AG04449 (cell line): Measurements from ENCODE around the gene HPS4.

ENCODE experiments used
- CTCF ChIA-PET: fragments of 350-600 bp; formaldehyde crosslinking; extraction: SDS; loops from one replicate; lab custom pipeline; 2021; ENCODE audit warnings: antibody characterized with exemption; lab: Yijun Ruan, JAX
- POLR2A ChIA-PET: fragments of 400-600, 350-600 bp; formaldehyde crosslinking; extraction: SDS; loops from one replicate; lab custom pipeline; 2020; ENCODE audit warnings: antibody characterized with exemption, inconsistent platforms; lab: Yijun Ruan, JAX
- DNase-seq: peaks from one replicate; pipeline ENCODE4 v3.0.0-alpha.2; 2010; ENCODE audit warnings: low read depth, low spot score
- H3K4me3 ChIP-seq: 2 replicates; pipeline ENCODE4 v1.5.1; 2011; ENCODE audit warnings: low read depth, mild to moderate bottlenecking, control low read depth, low read length
- TF ChIP-seq, protein P1 (sequence below): IDR thresholded peaks from one replicate; pipeline ENCODE4 v1.5.1; 2011; ENCODE audit warnings: mild to moderate bottlenecking, moderate library complexity, low read length, control low read depth, inconsistent platforms; ENCODE audit not compliant: insufficient read depth; ENCODE audit errors: missing control alignments

The HPS4 gene

DNA sequence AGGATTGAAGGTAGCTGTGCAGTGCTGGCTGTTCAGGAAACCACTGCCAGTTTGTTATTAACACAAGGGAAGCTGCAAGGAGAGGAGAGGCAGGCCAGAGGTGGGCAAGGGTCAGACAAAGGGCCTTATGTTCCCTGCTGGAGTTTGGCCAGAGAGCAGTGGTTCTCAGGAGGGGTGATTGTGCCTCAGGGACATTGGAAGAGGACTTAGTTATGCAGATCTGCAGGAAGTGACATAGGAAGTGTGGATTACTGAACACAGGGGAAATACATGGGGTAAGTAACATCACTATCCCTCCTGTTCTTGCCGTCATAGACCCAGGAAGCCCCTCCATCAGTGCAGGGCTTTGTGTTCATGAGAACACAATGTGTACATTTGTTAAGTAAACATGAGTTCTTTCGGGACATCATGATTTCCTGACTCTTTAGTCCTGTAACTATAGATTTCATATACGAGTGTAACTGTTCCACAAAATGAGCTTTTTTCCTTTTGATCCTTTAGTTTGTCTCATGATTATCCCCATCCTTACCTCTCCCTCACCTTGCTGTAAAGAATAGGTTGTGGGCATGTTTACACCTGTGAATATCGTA is 6.0 kb upstream of the HPS4 start:
- CTCF ChIA-PET, result interaction anchor here (1.0 to 2.1 kb wide), 2 partner anchors 12 to 13 kb away, joined by 3 to 4 read pairs; no protein-coding TSS in a partner anchor
- H3K4me3 ChIP-seq, result no peak overlapping the region
- TF ChIP-seq, protein P1, sequence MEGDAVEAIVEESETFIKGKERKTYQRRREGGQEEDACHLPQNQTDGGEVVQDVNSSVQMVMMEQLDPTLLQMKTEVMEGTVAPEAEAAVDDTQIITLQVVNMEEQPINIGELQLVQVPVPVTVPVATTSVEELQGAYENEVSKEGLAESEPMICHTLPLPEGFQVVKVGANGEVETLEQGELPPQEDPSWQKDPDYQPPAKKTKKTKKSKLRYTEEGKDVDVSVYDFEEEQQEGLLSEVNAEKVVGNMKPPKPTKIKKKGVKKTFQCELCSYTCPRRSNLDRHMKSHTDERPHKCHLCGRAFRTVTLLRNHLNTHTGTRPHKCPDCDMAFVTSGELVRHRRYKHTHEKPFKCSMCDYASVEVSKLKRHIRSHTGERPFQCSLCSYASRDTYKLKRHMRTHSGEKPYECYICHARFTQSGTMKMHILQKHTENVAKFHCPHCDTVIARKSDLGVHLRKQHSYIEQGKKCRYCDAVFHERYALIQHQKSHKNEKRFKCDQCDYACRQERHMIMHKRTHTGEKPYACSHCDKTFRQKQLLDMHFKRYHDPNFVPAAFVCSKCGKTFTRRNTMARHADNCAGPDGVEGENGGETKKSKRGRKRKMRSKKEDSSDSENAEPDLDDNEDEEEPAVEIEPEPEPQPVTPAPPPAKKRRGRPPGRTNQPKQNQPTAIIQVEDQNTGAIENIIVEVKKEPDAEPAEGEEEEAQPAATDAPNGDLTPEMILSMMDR, result no peak
- no peak for DNase-seq
- POLR2A ChIA-PET, result no interaction called here

DNA sequence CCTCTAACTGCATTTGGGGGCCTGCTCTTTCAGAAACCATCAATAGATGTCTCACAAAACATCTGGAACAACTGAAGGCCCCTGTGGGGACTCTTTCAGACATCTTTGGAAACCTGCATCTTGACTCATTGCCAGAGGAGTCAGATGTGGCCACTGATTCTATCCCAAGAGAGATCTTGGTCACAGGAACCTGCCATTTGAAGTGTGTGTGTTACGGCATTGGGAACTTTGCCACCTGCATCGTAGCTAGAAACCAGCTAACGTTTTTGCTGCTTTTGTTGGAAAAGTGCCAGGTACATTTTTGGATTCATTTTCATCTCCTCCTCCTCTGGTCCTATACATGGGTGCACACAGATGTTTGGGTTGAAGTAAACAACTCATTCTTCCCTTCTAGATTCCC is 4.4 kb upstream of the HPS4 start:
- TF ChIP-seq, protein P1, result no peak

DNA sequence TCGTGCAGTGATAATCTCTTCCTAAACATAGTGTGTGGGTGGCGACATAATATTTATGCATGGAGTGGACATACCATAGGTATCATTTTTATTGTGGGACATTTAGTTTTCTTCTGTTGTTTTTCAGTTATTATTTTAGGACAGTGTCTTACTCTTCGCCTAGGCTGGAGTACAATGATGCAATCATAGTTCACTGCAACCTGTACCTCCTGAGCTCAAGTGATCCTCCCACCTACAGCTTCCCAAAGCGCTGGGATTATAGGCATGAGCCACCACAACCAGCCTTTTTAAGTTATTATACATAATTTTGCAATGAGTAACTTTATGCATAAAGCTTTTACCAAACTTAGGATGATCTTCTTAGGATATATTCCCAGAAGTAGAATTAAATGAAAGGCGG is 2.8 kb upstream of the HPS4 start:
- ChIA-PET POLR2A (interaction anchor here (0.6 kb wide), 1 partner anchor 715 kb away, joined by 3 read pairs; no protein-coding TSS in a partner anchor), CTCF (interaction anchor here (0.6 to 3.9 kb wide), 2 partner anchors 17 to 270 kb away, joined by 3 to 23 read pairs; no protein-coding TSS in a partner anchor)
- no peak for DNase-seq
- TF ChIP-seq, protein P1, result no peak
- no peak overlapping the region for H3K4me3 ChIP-seq

More for the DNA sequence above, 4.4 kb upstream of the HPS4 start:
- DNase-seq, result no peak
- CTCF ChIA-PET, result no interaction called here
- no peak overlapping the region for H3K4me3 ChIP-seq
- POLR2A ChIA-PET, result no interaction called here

DNA sequence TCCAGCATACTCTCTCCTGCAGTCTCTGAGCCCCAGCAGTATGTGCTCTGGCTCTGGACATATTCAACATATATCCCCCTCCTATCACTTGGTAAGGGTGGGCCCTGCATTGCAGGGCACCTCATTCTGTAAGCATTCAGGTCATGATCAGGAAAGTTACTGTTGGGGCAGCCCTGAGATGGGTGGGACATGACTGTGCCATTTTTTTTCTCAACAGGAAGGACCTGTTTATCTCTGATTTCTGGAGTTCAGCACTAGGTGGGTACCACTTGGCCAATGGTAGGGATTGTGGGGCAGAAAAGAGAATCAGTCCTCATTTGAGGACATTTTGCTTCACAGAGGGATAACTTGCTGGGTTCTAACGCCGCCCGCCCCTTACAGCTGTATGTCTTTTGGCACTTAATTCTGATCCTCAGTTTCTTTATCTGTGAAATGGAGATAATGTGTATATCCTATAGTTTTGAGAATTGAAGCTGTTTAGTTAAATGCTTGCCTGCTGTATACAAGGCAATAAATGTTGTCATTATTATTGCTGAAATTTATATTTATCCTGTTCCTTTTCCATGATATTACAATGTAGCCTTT is 2.3 kb upstream of the HPS4 start:
- H3K4me3 ChIP-seq, result no peak overlapping the region
- POLR2A ChIA-PET, result no interaction called here
- no peak for DNase-seq
- TF ChIP-seq, protein P1, result no peak
- CTCF ChIA-PET, result interaction anchor here (2.5 to 3.9 kb wide), 3 partner anchors 17 to 27 kb away, joined by 5 to 23 read pairs (median 12); partner anchors contain the start of gene TFIP11

DNA sequence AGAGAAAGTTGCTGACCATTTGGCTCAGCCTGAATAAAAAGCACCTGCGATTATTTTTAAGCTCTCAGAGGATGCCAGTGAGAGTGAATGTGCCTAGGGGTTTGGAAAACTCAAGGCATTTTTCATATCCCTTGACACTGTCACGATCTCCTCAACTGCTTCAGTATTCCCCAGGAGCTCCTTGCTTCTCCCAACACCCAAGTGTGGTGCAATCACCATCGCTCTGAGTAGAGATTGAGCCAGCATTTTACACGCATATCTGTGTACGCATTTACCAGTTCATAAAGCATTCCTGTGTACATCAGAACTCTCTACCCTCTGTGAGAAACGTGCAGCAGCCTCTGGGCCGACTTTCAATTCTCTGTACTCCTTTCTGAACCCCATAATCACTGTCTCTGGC is 1.4 kb upstream of the HPS4 start:
- ChIA-PET POLR2A (no interaction called here), CTCF (interaction anchor here (0.6 to 4.2 kb wide), 8 partner anchors 10 to 181 kb away, joined by 3 to 23 read pairs (median 10); partner anchors contain the start of genes TFIP11 and TPST2)
- TF ChIP-seq, protein P1, result no peak
- DNase-seq, result no peak
- H3K4me3 ChIP-seq, result no peak overlapping the region

DNA sequence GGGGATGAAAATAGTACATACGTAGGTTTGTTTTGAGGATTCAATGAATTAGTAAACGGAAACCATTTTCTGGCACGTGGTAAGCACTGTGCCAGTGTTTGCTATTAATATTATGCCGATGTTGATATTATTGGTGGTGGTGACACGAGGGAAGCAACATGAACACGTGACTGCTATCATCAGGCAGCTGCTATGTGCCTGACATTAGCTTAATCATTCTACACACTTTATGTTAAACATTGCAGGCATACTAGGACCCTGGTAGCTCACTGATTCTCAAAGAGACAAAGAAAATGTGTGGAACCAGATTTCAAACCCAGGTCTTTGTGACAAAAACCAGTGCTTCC is 750 bp upstream of the HPS4 start:
- ChIA-PET CTCF (interaction anchor here (0.7 to 4.2 kb wide), 11 partner anchors 11 to 190 kb away, joined by 3 to 23 read pairs (median 5); partner anchors contain the start of genes TFIP11 and TPST2), POLR2A (interaction anchor here (1.0 to 1.1 kb wide), 3 partner anchors 10 to 32 kb away, joined by 3 to 4 read pairs (median 3); no protein-coding TSS in a partner anchor)
- no peak for DNase-seq
- TF ChIP-seq, protein P1, result no peak
- peak overlapping the region; percentile 92 for H3K4me3 ChIP-seq
